MM.1S (cell line): ENCODE data around the gene WDR43.

Experiments
- CTCF ChIP-seq: fragments of 300-600 bp; sonication (generic); IDR thresholded peaks from 2 replicates; pipeline ENCODE4 v1.5.1; 2016; ENCODE audit warnings: antibody characterized with exemption, low read length, mixed read lengths
- EZH2 ChIP-seq: fragments of 300-600 bp; sonication (generic); optimal IDR thresholded peaks from 2 replicates; pipeline ENCODE3; 2017; ENCODE audit warnings: low read depth, mild to moderate bottlenecking, antibody characterized with exemption, low read length, mixed read lengths
- EZH2phosphoT487 ChIP-seq: fragments of 300-600 bp; sonication (generic); IDR thresholded peaks from 2 replicates; pipeline ENCODE4 v1.6.1; 2018; ENCODE audit warnings: antibody characterized with exemption, low read length

GRCh38 chr2:28927469-28927868 is 33.0 kb downstream of the WDR43 start:
- TF ChIP-seq CTCF (no peak), EZH2phosphoT487 (no peak), EZH2 (no peak)
